Adrenal gland (tissue), 5 donors: Measurements from ENCODE around the gene AVL9.

Experiments
- POLR2A ChIP-seq, 2 donors: fragments of 450-650 bp; IDR thresholded peaks; one replicate each; pipeline ENCODE4 v1.6.1; 2017; ENCODE audit warnings: antibody characterized with exemption in 2 of 2, mild to moderate bottlenecking in 2 of 2, moderate library complexity in 1 of 2
- TF ChIP-seq, protein P1 (sequence below), 6 experiments: fragments of 450-650 bp in 4 of 6; fragments of 200-600 bp in 2 of 6; sonication (generic) in 1 of 6; IDR thresholded peaks; 1 replicate in 5 of 6; 2 replicates in 1 of 6; pipeline versions ENCODE4 v1.5.1 to v1.8.0; 2016 to 2021; ENCODE audit warnings: antibody characterized with exemption in 6 of 6, mild to moderate bottlenecking in 2 of 6, moderate library complexity in 1 of 6
- donor health status: DM: no; HTN: no; CAD: no.

DNA sequence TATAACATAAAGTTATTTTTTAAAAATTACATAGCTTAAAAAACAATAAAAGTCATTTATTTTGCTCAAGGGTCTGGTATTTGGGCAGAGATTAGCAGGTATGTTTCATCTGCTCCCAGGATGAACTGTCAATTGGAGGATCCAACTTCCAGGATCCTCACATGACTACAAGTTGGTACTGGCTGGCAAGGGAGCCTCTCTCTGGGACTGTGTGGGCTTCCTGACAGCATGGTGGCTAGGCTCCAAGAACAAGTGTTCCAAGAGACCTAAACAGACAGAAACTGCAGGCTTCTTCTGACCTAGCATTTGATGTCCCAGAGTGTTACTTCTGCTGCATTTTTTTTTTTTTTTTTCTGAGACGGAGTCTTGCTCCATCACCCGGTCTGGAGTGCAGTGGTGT is 107.2 kb downstream of the AVL9 start:
- no peak for TF ChIP-seq POLR2A (IDR thresholded peaks at IDR 0.05)
- TF ChIP-seq, protein P1, sequence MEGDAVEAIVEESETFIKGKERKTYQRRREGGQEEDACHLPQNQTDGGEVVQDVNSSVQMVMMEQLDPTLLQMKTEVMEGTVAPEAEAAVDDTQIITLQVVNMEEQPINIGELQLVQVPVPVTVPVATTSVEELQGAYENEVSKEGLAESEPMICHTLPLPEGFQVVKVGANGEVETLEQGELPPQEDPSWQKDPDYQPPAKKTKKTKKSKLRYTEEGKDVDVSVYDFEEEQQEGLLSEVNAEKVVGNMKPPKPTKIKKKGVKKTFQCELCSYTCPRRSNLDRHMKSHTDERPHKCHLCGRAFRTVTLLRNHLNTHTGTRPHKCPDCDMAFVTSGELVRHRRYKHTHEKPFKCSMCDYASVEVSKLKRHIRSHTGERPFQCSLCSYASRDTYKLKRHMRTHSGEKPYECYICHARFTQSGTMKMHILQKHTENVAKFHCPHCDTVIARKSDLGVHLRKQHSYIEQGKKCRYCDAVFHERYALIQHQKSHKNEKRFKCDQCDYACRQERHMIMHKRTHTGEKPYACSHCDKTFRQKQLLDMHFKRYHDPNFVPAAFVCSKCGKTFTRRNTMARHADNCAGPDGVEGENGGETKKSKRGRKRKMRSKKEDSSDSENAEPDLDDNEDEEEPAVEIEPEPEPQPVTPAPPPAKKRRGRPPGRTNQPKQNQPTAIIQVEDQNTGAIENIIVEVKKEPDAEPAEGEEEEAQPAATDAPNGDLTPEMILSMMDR (IDR thresholded peaks at IDR 0.05), result no peak
